Activated naive CD8-positive, alpha-beta T cell treated with anti-CD3 and anti-CD28 coated beads for 36 hours (primary cell): Measurements from ENCODE around the gene ARMS2. TPM values are rescaled to one million over a fixed set of nuclear protein-coding genes. Genes with fewer than 3 reads are reported as not detected.
A peak's percentile ranks its signal among the peaks of the same experiment; 100 is the strongest.

Experiments used
- DNase-seq: peaks from one replicate; pipeline ENCODE4 v3.0.0; 2021
- H3K27ac Mint-ChIP-seq: one replicate; pipeline ENCODE4 v1.8.0; 2022; ENCODE audit warnings: mild to moderate bottlenecking, moderate library complexity, mixed read lengths
- H3K27me3 Mint-ChIP-seq: one replicate; pipeline ENCODE4 v1.8.0; 2022; ENCODE audit warnings: mild to moderate bottlenecking, mixed read lengths
- H3K36me3 Mint-ChIP-seq: one replicate; pipeline ENCODE4 v1.8.0; 2021; ENCODE audit warnings: mild to moderate bottlenecking, mixed read lengths
- H3K4me1 Mint-ChIP-seq: one replicate; pipeline ENCODE4 v1.8.0; 2021; ENCODE audit warnings: mixed read lengths
- H3K4me3 Mint-ChIP-seq: one replicate; pipeline ENCODE4 v1.8.0; 2022; ENCODE audit warnings: mild to moderate bottlenecking, moderate library complexity, mixed read lengths
- H3K9me3 Mint-ChIP-seq: one replicate; pipeline ENCODE4 v1.8.0; 2022; ENCODE audit warnings: mixed read lengths
- total RNA-seq, 2 experiments: library from RNA; stranded (reverse); gene quantifications; one replicate each; pipeline ENCODE4 v1.2.3, GENCODE V29; 2021

ARMS2 gene
- total RNA-seq, 2 experiments from 2014 or later: not detected

GRCh38 chr10:122490786-122491680 is 36.6 kb downstream of the ARMS2 start:
- Mint-ChIP-seq H3K27ac (no peak overlapping the region), H3K9me3 (no peaks in the 10 kb centered on the region), H3K36me3 (no peaks in the 10 kb centered on the region), H3K27me3 (peaks cover 11% of the 10 kb centered on the region), H3K4me3 (no peak overlapping the region), H3K4me1 (peaks cover 19% of the 10 kb centered on the region)
- peak; percentile 31 for DNase-seq

DNA sequence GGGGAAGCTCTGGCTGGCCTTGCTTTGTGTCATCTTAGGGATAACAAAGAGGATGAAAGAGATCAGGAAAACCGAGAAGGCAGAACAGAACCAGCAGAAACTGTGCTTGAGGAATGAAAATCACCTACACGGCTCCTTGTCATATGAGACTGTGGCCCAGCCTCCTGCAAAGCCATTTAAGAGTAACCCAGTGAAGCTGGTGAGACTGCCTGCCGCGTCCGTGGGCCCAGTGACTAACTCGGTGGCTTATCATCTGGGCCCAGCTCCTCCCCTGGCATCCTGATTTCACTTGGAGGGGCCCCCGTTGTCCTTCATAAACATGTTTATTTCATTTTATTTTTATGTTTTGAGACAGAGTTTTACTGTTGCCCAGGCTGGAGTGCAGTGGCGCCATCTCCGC is 37.6 kb downstream of the ARMS2 start:
- peaks cover 11% of the 10 kb centered on the region for H3K27me3 Mint-ChIP-seq
- no peaks in the 10 kb centered on the region for H3K9me3 Mint-ChIP-seq
- no peak for DNase-seq
- H3K4me3 Mint-ChIP-seq: no peak overlapping the region
- no peak overlapping the region for H3K27ac Mint-ChIP-seq
- peaks cover 27% of the 10 kb centered on the region for H3K4me1 Mint-ChIP-seq
- no peaks in the 10 kb centered on the region for H3K36me3 Mint-ChIP-seq

DNA sequence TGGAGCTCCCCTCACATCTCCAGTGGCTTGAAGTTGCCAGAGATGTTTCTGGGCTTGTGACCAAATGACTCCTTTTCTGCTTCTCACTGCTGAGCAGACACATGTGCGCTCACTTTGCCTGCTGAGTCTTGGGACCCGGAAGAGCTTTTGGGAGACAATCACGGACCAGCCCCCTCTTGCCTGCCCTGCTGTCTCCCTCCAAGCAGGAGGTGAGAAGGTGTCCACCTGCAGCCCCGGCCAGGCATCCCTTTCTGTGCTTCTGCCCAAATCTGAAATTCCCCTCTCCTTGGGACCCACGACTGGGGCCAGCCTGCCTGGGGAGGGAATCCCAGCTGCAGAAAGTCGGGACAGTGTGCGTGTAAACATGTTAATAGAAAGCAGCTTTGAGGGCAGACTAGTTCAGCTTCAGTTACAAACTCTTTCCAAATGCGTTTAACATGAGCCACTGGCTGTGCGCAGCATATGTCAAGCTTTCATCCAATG is 38.6 kb downstream of the ARMS2 start:
- H3K9me3 Mint-ChIP-seq: no peaks in the 10 kb centered on the region
- peaks cover 11% of the 10 kb centered on the region for H3K27me3 Mint-ChIP-seq
- H3K36me3 Mint-ChIP-seq: no peaks in the 10 kb centered on the region
- no peak overlapping the region for H3K4me3 Mint-ChIP-seq
- DNase-seq: no peak
- H3K4me1 Mint-ChIP-seq: peaks cover 24% of the 10 kb centered on the region
- H3K27ac Mint-ChIP-seq: no peak overlapping the region

GRCh38 chr10:122493761-122494160 is 39.3 kb downstream of the ARMS2 start:
- peaks cover 11% of the 10 kb centered on the region for H3K27me3 Mint-ChIP-seq
- no peaks in the 10 kb centered on the region for H3K36me3 Mint-ChIP-seq
- peaks cover 24% of the 10 kb centered on the region for H3K4me1 Mint-ChIP-seq
- no peaks in the 10 kb centered on the region for H3K9me3 Mint-ChIP-seq
- no peak overlapping the region for H3K27ac Mint-ChIP-seq
- no peak for DNase-seq
- H3K4me3 Mint-ChIP-seq: no peak overlapping the region

DNA sequence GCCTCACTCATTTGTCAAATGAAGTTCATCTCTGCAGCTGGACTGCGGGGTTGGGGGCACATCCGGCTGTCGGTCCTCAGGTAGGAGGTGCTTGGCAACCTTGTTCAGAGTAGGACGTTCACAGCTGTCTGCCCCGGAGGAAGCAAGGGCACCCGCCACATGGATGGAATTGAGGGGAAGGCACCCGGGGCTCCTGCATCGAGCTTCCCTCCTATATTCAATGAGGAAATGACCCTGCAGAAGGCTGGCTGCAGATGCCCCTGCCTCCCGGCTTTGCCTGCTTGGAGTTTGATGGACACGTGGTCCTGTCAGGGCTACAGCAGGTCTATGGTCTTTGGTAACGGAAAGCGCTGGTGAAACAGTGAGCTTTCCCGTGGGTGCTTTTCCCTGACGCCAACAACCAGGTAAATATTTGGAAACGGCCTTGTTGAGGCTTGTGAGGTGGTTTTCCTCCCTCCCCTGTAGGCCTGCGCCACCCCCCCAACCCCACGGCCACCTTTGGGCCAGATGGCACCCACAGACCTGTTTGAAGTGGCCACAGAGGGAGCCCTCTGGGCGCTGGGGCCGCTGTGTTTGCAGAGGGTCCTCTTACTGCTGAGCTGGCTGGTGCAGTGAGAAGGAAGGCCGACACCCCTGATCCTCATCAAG is 39.8 kb downstream of the ARMS2 start:
- no peaks in the 10 kb centered on the region for H3K36me3 Mint-ChIP-seq

DNA sequence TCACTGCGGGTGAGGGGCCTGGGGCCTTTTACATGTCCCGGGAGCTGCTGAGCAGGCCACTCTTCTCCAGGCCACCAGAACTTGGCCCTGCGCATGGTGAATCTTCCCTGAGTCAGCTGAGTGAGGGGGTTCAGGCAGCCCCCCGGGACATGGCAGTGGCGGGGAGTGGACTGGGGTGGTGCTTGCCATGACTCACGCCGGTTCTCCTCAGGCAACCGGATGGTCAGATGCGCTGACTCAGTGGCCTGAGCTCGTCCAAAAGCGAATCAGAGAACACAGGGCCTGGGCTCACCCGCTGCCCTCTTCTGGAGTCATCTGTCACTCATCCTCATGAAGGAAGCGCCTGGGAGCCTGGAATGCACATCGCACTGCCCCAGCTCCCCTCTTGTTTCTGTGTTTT is 40.4 kb downstream of the ARMS2 start:
- no peaks in the 10 kb centered on the region for H3K9me3 Mint-ChIP-seq
- H3K27ac Mint-ChIP-seq: no peak overlapping the region
- DNase-seq: no peak
- H3K4me3 Mint-ChIP-seq: no peak overlapping the region
- no peaks in the 10 kb centered on the region for H3K36me3 Mint-ChIP-seq
- H3K27me3 Mint-ChIP-seq: peaks cover 3% of the 10 kb centered on the region
- H3K4me1 Mint-ChIP-seq: peaks cover 24% of the 10 kb centered on the region

More for the DNA sequence above, 39.8 kb downstream of the ARMS2 start:
- H3K4me1 Mint-ChIP-seq: peaks cover 24% of the 10 kb centered on the region
- H3K27ac Mint-ChIP-seq: no peak overlapping the region
- H3K9me3 Mint-ChIP-seq: no peaks in the 10 kb centered on the region
- H3K27me3 Mint-ChIP-seq: peaks cover 7% of the 10 kb centered on the region
- no peak for DNase-seq
- no peak overlapping the region for H3K4me3 Mint-ChIP-seq

GRCh38 chr10:122495406-122496340 is 41.2 kb downstream of the ARMS2 start:
- Mint-ChIP-seq H3K27me3 (peaks cover 3% of the 10 kb centered on the region), H3K4me1 (peaks cover 24% of the 10 kb centered on the region), H3K9me3 (no peaks in the 10 kb centered on the region), H3K27ac (no peak overlapping the region), H3K4me3 (no peak overlapping the region), H3K36me3 (no peaks in the 10 kb centered on the region)
- no peak for DNase-seq

GRCh38 chr10:122497241-122497640 is 42.8 kb downstream of the ARMS2 start:
- DNase-seq: no peak
- Mint-ChIP-seq H3K4me3 (no peak overlapping the region), H3K27me3 (no peaks in the 10 kb centered on the region), H3K4me1 (peaks cover 11% of the 10 kb centered on the region), H3K9me3 (no peaks in the 10 kb centered on the region), H3K27ac (no peak overlapping the region), H3K36me3 (no peaks in the 10 kb centered on the region)

DNA sequence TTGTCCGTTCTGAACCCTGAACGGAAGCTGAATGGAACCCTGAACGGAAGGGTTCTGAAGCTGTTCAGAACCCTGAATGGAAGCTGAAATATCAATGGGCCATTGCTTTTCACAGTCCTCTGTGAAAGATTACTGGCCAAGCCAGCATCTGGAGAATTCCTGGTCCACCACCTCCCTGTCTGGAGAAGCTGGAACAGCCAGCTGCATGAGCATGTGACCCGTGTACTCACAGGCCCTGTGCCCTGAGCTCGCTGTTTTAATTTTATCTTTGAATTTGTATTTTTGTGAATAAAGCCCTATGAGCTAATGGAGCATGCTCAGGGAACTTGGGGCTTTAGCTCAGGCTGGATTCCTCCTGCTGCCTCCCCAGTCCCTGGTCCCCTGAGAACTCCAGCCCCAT is 44.1 kb downstream of the ARMS2 start:
- no peak for DNase-seq
- Mint-ChIP-seq H3K27ac (no peak overlapping the region), H3K9me3 (no peaks in the 10 kb centered on the region), H3K4me3 (no peak overlapping the region), H3K4me1 (peaks cover 11% of the 10 kb centered on the region), H3K27me3 (no peaks in the 10 kb centered on the region), H3K36me3 (no peaks in the 10 kb centered on the region)

- DNase-seq: no peak
- no peak overlapping the region for H3K27ac Mint-ChIP-seq
- H3K9me3 Mint-ChIP-seq: no peaks in the 10 kb centered on the region
- no peaks in the 10 kb centered on the region for H3K36me3 Mint-ChIP-seq
- H3K4me3 Mint-ChIP-seq: no peak overlapping the region
- H3K27me3 Mint-ChIP-seq: no peaks in the 10 kb centered on the region
- peaks cover 11% of the 10 kb centered on the region for H3K4me1 Mint-ChIP-seq
Measured at GRCh38 chr10:122499012-122499411, 44.6 kb downstream of the ARMS2 start.

- Mint-ChIP-seq H3K27me3 (no peaks in the 10 kb centered on the region), H3K36me3 (no peaks in the 10 kb centered on the region), H3K9me3 (no peaks in the 10 kb centered on the region), H3K4me1 (peaks cover 11% of the 10 kb centered on the region), H3K27ac (no peak overlapping the region), H3K4me3 (no peak overlapping the region)
- DNase-seq: no peak
Measured at GRCh38 chr10:122499491-122499941, 45.1 kb downstream of the ARMS2 start.

- H3K9me3 Mint-ChIP-seq: no peaks in the 10 kb centered on the region
- H3K27ac Mint-ChIP-seq: no peak overlapping the region
- H3K36me3 Mint-ChIP-seq: no peaks in the 10 kb centered on the region
- no peaks in the 10 kb centered on the region for H3K27me3 Mint-ChIP-seq
- H3K4me1 Mint-ChIP-seq: peaks cover 11% of the 10 kb centered on the region
- DNase-seq: no peak
- H3K4me3 Mint-ChIP-seq: no peak overlapping the region
Measured at GRCh38 chr10:122500194-122500593, 45.7 kb downstream of the ARMS2 start.

DNA sequence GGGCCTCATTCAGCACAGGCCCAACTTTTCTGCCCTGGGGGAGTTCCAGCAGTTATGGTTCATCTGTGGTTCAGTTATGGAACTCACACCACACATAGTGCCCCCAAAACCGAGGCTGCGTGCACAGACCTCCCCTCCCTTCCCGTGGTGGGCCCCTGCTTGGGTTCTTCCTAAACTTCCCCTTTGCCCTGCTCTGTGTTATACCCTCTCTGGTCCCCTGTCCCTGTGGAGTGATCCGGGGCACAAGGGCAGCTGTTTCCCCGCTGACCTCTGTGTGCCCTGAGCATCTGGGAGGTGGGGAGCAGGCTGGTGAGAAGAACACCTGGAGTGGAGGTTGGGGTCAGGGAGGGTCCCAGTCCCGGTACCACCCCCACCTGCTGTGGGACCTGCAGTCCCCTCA is 46.3 kb downstream of the ARMS2 start:
- no peak for DNase-seq
- H3K27me3 Mint-ChIP-seq: no peaks in the 10 kb centered on the region
- no peak overlapping the region for H3K27ac Mint-ChIP-seq
- peaks cover 10% of the 10 kb centered on the region for H3K4me1 Mint-ChIP-seq
- H3K9me3 Mint-ChIP-seq: no peaks in the 10 kb centered on the region
- H3K4me3 Mint-ChIP-seq: no peak overlapping the region
- no peaks in the 10 kb centered on the region for H3K36me3 Mint-ChIP-seq

GRCh38 chr10:122503012-122503411 is 48.6 kb downstream of the ARMS2 start:
- no peaks in the 10 kb centered on the region for H3K36me3 Mint-ChIP-seq
- no peak overlapping the region for H3K4me3 Mint-ChIP-seq
- no peaks in the 10 kb centered on the region for H3K9me3 Mint-ChIP-seq
- H3K27me3 Mint-ChIP-seq: no peaks in the 10 kb centered on the region
- no peak overlapping the region for H3K27ac Mint-ChIP-seq
- no peak for DNase-seq
- H3K4me1 Mint-ChIP-seq: no peaks in the 10 kb centered on the region
